A204.1 (cell line): ENCODE results near the gene SLC35D3.
"Not testable (repeated sequence)": the region's sequence is repeated elsewhere in the genome, so short reads cannot be mapped to it uniquely, and the experiment has no call there.

Experiments used
- FAIRE-seq: peaks from 2 replicates; lab custom pipeline; 2012; peaks lifted over from hg19 to GRCh38; lab: Jason Lieb, UNC

SLC35D3 gene

GRCh38 chr6:136921936-136922684, at the start of gene SLC35D3:
Gene SLC35D3 (plus strand): TSS chr6:136922301. CDS start chr6:136922429, 128 bp downstream.
- no peak for FAIRE-seq

- FAIRE-seq = no peak
Observed at GRCh38 chr6:136873748-136874147, 48.4 kb upstream of the SLC35D3 start.

GRCh38 chr6:136876469-136876868, 45.6 kb upstream of the SLC35D3 start:
- not testable (repeated sequence) for FAIRE-seq

GRCh38 chr6:136880748-136881460, 41.2 kb upstream of the SLC35D3 start:
- FAIRE-seq = no peak

- FAIRE-seq = no peak
Observed at GRCh38 chr6:136886091-136886490, 36.0 kb upstream of the SLC35D3 start.

GRCh38 chr6:136887953-136888352, 34.1 kb upstream of the SLC35D3 start:
- FAIRE-seq = no peak

GRCh38 chr6:136889271-136890193, 32.6 kb upstream of the SLC35D3 start:
- FAIRE-seq = no peak

GRCh38 chr6:136890194-136890839, 31.8 kb upstream of the SLC35D3 start:
- FAIRE-seq = no peak

GRCh38 chr6:136890986-136891385, 31.1 kb upstream of the SLC35D3 start:
- no peak for FAIRE-seq

GRCh38 chr6:136893187-136893586, 28.9 kb upstream of the SLC35D3 start:
- FAIRE-seq = no peak

- FAIRE-seq = no peak
Observed at GRCh38 chr6:136895901-136896300, 26.2 kb upstream of the SLC35D3 start.

- FAIRE-seq = no peak
Observed at GRCh38 chr6:136897071-136897470, 25.0 kb upstream of the SLC35D3 start.

GRCh38 chr6:136901212-136901784, 20.8 kb upstream of the SLC35D3 start:
- no peak for FAIRE-seq

- not testable (repeated sequence) for FAIRE-seq
Observed at GRCh38 chr6:136904477-136904876, 17.6 kb upstream of the SLC35D3 start.

- FAIRE-seq = no peak
Observed at GRCh38 chr6:136914947-136915346, 7.2 kb upstream of the SLC35D3 start.

GRCh38 chr6:136918706-136919105, 3.4 kb upstream of the SLC35D3 start:
- no peak for FAIRE-seq

GRCh38 chr6:136920216-136920615, 1.9 kb upstream of the SLC35D3 start:
- FAIRE-seq = no peak

- no peak for FAIRE-seq
Observed at GRCh38 chr6:136920671-136921380, 1.3 kb upstream of the SLC35D3 start.

- FAIRE-seq = no peak
Observed at GRCh38 chr6:136921381-136921935, 643 bp upstream of the SLC35D3 start.

GRCh38 chr6:136922685-136923006, 545 bp downstream of the SLC35D3 start:
- no peak for FAIRE-seq
